NCI-H69 (cell line): ENCODE measurements around the gene DNAJB14.

ENCODE experiments used
- DNase-seq: peaks from one replicate; lab custom pipeline; 2025; lab: John Stamatoyannopoulos, UW

Gene DNAJB14

GRCh38 chr4:99868126-99868596, 78.3 kb downstream of the DNAJB14 start:
- no peak for DNase-seq

- peak; percentile 32 for DNase-seq
Observed at GRCh38 chr4:99863804-99864203, 82.6 kb downstream of the DNAJB14 start.

GRCh38 chr4:99861120-99861905, 85.1 kb downstream of the DNAJB14 start:
- peak; percentile 69 for DNase-seq

- DNase-seq, result no peak
Observed at GRCh38 chr4:99860521-99860920, 85.9 kb downstream of the DNAJB14 start.

GRCh38 chr4:99859618-99860017, 86.8 kb downstream of the DNAJB14 start:
- DNase-seq, result peak; percentile 19

- DNase-seq, result no peak
Observed at GRCh38 chr4:99857307-99857706, 89.1 kb downstream of the DNAJB14 start.

- DNase-seq, result no peak
Observed at GRCh38 chr4:99856166-99856565, 90.3 kb downstream of the DNAJB14 start.

GRCh38 chr4:99855678-99856077, 90.7 kb downstream of the DNAJB14 start:
- no peak for DNase-seq

- DNase-seq, result peak; percentile 24
Observed at GRCh38 chr4:99853999-99854398, 92.4 kb downstream of the DNAJB14 start.

GRCh38 chr4:99853190-99853589, 93.2 kb downstream of the DNAJB14 start:
- no peak for DNase-seq

- no peak for DNase-seq
Observed at GRCh38 chr4:99852199-99852749, 94.1 kb downstream of the DNAJB14 start.

GRCh38 chr4:99848591-99849001, 97.8 kb downstream of the DNAJB14 start:
- no peak for DNase-seq

GRCh38 chr4:99847362-99847976, 98.9 kb downstream of the DNAJB14 start:
- DNase-seq, result no peak

- no peak for DNase-seq
Observed at GRCh38 chr4:99846891-99847290, 99.5 kb downstream of the DNAJB14 start.
